ENCODE measurements around the gene CSTF1.

CSTF1 gene

DNA sequence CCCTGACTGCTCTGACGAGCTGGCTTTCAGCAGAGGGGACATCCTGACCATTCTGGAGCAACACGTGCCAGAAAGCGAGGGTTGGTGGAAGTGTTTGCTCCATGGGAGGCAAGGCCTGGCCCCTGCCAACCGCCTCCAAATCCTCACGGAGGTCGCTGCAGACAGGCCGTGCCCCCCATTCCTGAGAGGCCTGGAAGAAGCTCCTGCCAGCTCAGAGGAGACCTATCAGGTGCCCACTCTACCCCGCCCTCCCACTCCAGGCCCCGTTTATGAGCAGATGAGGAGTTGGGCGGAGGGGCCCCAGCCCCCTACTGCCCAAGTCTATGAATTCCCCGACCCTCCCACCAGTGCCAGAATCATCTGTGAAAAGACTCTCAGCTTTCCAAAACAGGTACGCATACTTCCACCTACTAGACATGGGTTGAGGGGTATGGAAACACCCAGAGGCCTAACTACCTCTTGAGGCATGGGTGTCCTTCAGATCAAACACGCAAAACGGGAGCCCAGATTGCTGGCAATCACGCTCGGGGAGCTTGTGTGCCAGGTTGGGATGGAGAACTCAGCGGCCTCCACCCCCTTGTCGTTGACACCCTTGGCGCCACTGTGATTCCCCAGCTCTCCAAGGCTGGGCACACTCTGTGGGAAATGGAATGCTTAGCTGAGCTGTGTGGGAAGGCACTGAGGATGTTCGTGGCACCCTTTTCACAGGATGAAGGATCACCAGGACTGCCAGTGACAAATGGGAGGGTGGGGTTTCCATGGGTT, 44.9 kb downstream of the CSTF1 start:
- Histone ChIP-seq H3K79me1 (ENCODE audit: low read depth, low read length) (no peaks in the 10 kb centered on the region), H2BK5ac (ENCODE audit: low read length) (no peak overlapping the region), H3K9ac (ENCODE audit: low read depth, low read length, poor library complexity) (peak overlapping the region; percentile 44), H2BK15ac (ENCODE audit: low read length) (no peak overlapping the region), H3K9me3 (replicated peaks in 1 of 2; ENCODE audit: control insufficient read depth in 2 of 2, insufficient read depth in 1 of 2, low read depth in 1 of 2, low read length in 2 of 2) (no peaks in the 10 kb centered on the region), H3K18ac (ENCODE audit: low read length) (no peak overlapping the region), H3K4ac (ENCODE audit: low read length) (no peak overlapping the region), H3K27me3 (ENCODE audit: control insufficient read depth in 3 of 3, insufficient read depth in 3 of 3, low read depth in 1 of 3, low read length in 3 of 3) (no peaks in the 10 kb centered on the region), H4K91ac (ENCODE audit: low read depth, low read length, poor library complexity) (no peak overlapping the region), H3K4me2 (ENCODE audit: insufficient read depth, low read length, poor library complexity, severe bottlenecking) (no peak overlapping the region), H4K8ac (ENCODE audit: low read depth, low read length) (no peak overlapping the region), H3K36me3 (replicated peaks in 1 of 2; ENCODE audit: control insufficient read depth in 2 of 2, insufficient read depth in 2 of 2, low read length in 2 of 2) (no peaks in the 10 kb centered on the region), H2BK12ac (ENCODE audit: low read length) (no peak overlapping the region), H2AFZ (ENCODE audit: low read length) (no peak overlapping the region), H3K23ac (ENCODE audit: low read depth, low read length, poor library complexity) (no peak overlapping the region), H3K14ac (ENCODE audit: low read length) (peak overlapping the region; percentile 71), H3K4me3 (ENCODE audit: low read length in 2 of 2) (no peak overlapping the region), H3K4me1 (ENCODE audit: control insufficient read depth in 2 of 2, insufficient read depth in 1 of 2, low read depth in 1 of 2, low read length in 2 of 2) (no peaks in the 10 kb centered on the region), H3K27ac (replicated peaks; ENCODE audit: low read length) (no peak overlapping the region), H2BK120ac (ENCODE audit: low read depth, low read length) (no peak overlapping the region), H2AK5ac (ENCODE audit: low read depth, low read length) (no peak overlapping the region)
- DNase-seq (ENCODE audit: low spot score) = no peak
- WGBS, 2 donors (ENCODE audit: extremely low coverage in 2 of 2, insufficient read length in 2 of 2, insufficient replicate concordance in 1 of 2) = no CpG with 5 or more reads among the region's 20 CpGs

DNA sequence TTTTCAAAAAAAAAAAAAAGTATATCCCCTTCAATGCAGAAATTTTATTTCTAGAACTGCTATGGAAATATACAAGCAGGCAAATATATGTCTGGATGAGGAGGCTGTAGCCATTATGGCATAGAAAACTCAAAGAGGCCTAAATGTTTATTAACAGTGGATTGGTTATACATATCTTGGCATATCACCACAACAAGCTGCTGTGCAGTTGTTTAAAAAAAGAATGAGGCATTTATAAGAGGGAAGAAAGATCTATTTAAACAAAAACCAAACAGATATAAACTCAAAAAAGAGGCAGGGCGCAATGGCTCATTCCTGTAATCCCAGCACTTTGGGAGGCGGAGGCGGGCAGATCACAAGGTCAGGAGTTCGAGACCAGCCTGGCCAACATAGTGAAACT, 45.8 kb downstream of the CSTF1 start:
- WGBS, 2 donors (ENCODE audit: extremely low coverage in 2 of 2, insufficient read length in 2 of 2, insufficient replicate concordance in 1 of 2) = no CpG with 5 or more reads among the region's 4 CpGs
- H2AFZ ChIP-seq (ENCODE audit: low read length) = no peak overlapping the region
- H3K36me3 ChIP-seq (replicated peaks in 1 of 2; ENCODE audit: control insufficient read depth in 2 of 2, insufficient read depth in 2 of 2, low read length in 2 of 2) = no peaks in the 10 kb centered on the region
- no peak overlapping the region for H3K4me3 ChIP-seq (ENCODE audit: low read length in 2 of 2)
- no peak overlapping the region for H3K23ac ChIP-seq (ENCODE audit: low read depth, low read length, poor library complexity)
- no peak overlapping the region for H2BK120ac ChIP-seq (ENCODE audit: low read depth, low read length)
- no peak overlapping the region for H4K8ac ChIP-seq (ENCODE audit: low read depth, low read length)
- no peaks in the 10 kb centered on the region for H3K9me3 ChIP-seq (replicated peaks in 1 of 2; ENCODE audit: control insufficient read depth in 2 of 2, insufficient read depth in 1 of 2, low read depth in 1 of 2, low read length in 2 of 2)
- no peak overlapping the region for H3K14ac ChIP-seq (ENCODE audit: low read length)
- no peak overlapping the region for H3K4ac ChIP-seq (ENCODE audit: low read length)
- no peak for DNase-seq (ENCODE audit: low spot score)
- no peak overlapping the region for H2BK15ac ChIP-seq (ENCODE audit: low read length)
- no peaks in the 10 kb centered on the region for H3K4me1 ChIP-seq (ENCODE audit: control insufficient read depth in 2 of 2, insufficient read depth in 1 of 2, low read depth in 1 of 2, low read length in 2 of 2)
- no peak overlapping the region for H3K4me2 ChIP-seq (ENCODE audit: insufficient read depth, low read length, poor library complexity, severe bottlenecking)
- no peak overlapping the region for H3K9ac ChIP-seq (ENCODE audit: low read depth, low read length, poor library complexity)
- H2BK12ac ChIP-seq (ENCODE audit: low read length) = no peak overlapping the region
- no peak overlapping the region for H3K18ac ChIP-seq (ENCODE audit: low read length)
- H2BK5ac ChIP-seq (ENCODE audit: low read length) = no peak overlapping the region
- no peak overlapping the region for H3K27ac ChIP-seq (replicated peaks; ENCODE audit: low read length)
- no peaks in the 10 kb centered on the region for H3K79me1 ChIP-seq (ENCODE audit: low read depth, low read length)
- no peaks in the 10 kb centered on the region for H3K27me3 ChIP-seq (ENCODE audit: control insufficient read depth in 3 of 3, insufficient read depth in 3 of 3, low read depth in 1 of 3, low read length in 3 of 3)
- no peak overlapping the region for H2AK5ac ChIP-seq (ENCODE audit: low read depth, low read length)
- H4K91ac ChIP-seq (ENCODE audit: low read depth, low read length, poor library complexity) = no peak overlapping the region

DNA sequence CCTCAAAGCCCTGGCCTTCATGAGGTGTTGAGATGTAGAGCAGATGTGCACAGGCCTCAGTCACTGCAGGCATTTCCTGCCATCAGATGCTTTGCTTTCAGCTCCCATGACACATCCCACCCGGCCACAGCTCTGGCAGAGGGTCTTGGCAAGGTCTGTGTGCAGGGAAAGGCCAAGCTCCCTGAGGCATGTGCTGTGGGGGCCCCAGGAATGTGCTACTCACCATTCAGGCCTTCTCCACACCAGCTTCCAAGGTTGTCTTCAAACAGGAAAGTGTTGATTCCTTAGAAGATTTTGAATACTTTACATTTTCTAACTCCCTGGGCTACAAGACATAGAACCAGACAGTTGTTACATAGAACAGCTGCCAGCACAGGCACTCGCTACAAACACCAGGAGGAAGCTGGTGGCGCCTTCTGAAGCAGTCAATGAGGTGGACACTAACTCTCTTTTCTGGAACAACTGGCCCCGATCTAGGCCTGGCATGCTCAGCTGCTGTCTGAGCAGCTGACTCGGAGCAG, 47.4 kb downstream of the CSTF1 start:
- H3K4me3 ChIP-seq (ENCODE audit: low read length in 2 of 2) = no peak overlapping the region
- peaks cover 0 to 4% of the 10 kb centered on the region in 2 donors for H3K4me1 ChIP-seq (ENCODE audit: control insufficient read depth in 2 of 2, insufficient read depth in 1 of 2, low read depth in 1 of 2, low read length in 2 of 2)
- no peak overlapping the region for H3K9ac ChIP-seq (ENCODE audit: low read depth, low read length, poor library complexity)
- no peak overlapping the region for H3K18ac ChIP-seq (ENCODE audit: low read length)
- H3K14ac ChIP-seq (ENCODE audit: low read length) = no peak overlapping the region
- H2BK12ac ChIP-seq (ENCODE audit: low read length) = no peak overlapping the region
- H3K23ac ChIP-seq (ENCODE audit: low read depth, low read length, poor library complexity) = no peak overlapping the region
- H4K8ac ChIP-seq (ENCODE audit: low read depth, low read length) = no peak overlapping the region
- H3K4me2 ChIP-seq (ENCODE audit: insufficient read depth, low read length, poor library complexity, severe bottlenecking) = no peak overlapping the region
- no peak overlapping the region for H2AK5ac ChIP-seq (ENCODE audit: low read depth, low read length)
- no peak for DNase-seq (ENCODE audit: low spot score)
- no peak overlapping the region for H3K27ac ChIP-seq (replicated peaks; ENCODE audit: low read length)
- no peak overlapping the region for H3K4ac ChIP-seq (ENCODE audit: low read length)
- no peaks in the 10 kb centered on the region for H3K27me3 ChIP-seq (ENCODE audit: control insufficient read depth in 3 of 3, insufficient read depth in 3 of 3, low read depth in 1 of 3, low read length in 3 of 3)
- no peak overlapping the region for H2BK5ac ChIP-seq (ENCODE audit: low read length)
- no peaks in the 10 kb centered on the region for H3K79me1 ChIP-seq (ENCODE audit: low read depth, low read length)
- no peak overlapping the region for H4K91ac ChIP-seq (ENCODE audit: low read depth, low read length, poor library complexity)
- no peak overlapping the region for H2BK120ac ChIP-seq (ENCODE audit: low read depth, low read length)
- no CpG with 5 or more reads among the region's 5 CpGs for WGBS, 2 donors (ENCODE audit: extremely low coverage in 2 of 2, insufficient read length in 2 of 2, insufficient replicate concordance in 1 of 2)
- H2AFZ ChIP-seq (ENCODE audit: low read length) = peak overlapping the region; percentile 45
- no peak overlapping the region for H2BK15ac ChIP-seq (ENCODE audit: low read length)
- H3K9me3 ChIP-seq (replicated peaks in 1 of 2; ENCODE audit: control insufficient read depth in 2 of 2, insufficient read depth in 1 of 2, low read depth in 1 of 2, low read length in 2 of 2) = no peaks in the 10 kb centered on the region
- no peaks in the 10 kb centered on the region for H3K36me3 ChIP-seq (replicated peaks in 1 of 2; ENCODE audit: control insufficient read depth in 2 of 2, insufficient read depth in 2 of 2, low read length in 2 of 2)

DNA sequence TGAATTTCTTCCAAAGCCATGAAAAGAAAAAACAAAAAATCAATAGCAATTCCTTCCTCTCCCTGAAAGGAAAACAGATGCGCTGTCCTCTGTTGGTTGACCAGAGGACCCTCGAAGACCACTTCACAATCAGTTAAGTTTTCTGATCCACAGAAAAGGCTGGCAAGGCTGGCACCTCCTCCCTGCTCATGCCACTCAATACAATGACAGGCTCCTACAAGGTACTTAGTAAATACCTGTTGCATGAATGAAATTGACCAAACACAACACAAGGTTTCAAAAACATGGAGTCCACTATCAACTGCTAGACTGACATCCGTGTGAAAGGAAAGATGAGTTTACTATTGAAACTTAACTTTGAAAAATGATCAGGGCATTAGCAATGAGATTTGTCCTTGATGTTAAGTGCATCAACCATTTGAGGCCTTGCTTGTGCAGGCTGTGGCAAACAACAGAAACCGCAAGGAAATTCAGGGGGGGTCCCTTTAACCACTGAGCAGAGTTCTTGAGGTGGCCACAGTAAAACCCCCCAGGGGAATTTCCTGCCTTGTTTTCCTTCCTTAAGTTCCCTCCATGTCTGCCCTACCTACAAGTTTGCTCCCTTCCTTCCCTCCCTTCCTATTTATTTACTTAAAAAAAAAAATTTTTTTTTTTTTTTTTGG, 48.0 kb downstream of the CSTF1 start:
- Histone ChIP-seq H3K18ac (ENCODE audit: low read length) (no peak overlapping the region), H3K36me3 (replicated peaks in 1 of 2; ENCODE audit: control insufficient read depth in 2 of 2, insufficient read depth in 2 of 2, low read length in 2 of 2) (no peaks in the 10 kb centered on the region), H3K27ac (replicated peaks; ENCODE audit: low read length) (no peak overlapping the region), H2AK5ac (ENCODE audit: low read depth, low read length) (no peak overlapping the region), H3K27me3 (ENCODE audit: control insufficient read depth in 3 of 3, insufficient read depth in 3 of 3, low read depth in 1 of 3, low read length in 3 of 3) (no peaks in the 10 kb centered on the region), H2BK12ac (ENCODE audit: low read length) (no peak overlapping the region), H3K4me2 (ENCODE audit: insufficient read depth, low read length, poor library complexity, severe bottlenecking) (no peak overlapping the region), H3K4me1 (ENCODE audit: control insufficient read depth in 2 of 2, insufficient read depth in 1 of 2, low read depth in 1 of 2, low read length in 2 of 2) (peaks cover 0 to 4% of the 10 kb centered on the region in 2 donors), H2BK15ac (ENCODE audit: low read length) (no peak overlapping the region), H3K79me1 (ENCODE audit: low read depth, low read length) (no peaks in the 10 kb centered on the region), H3K14ac (ENCODE audit: low read length) (no peak overlapping the region), H2AFZ (ENCODE audit: low read length) (no peak overlapping the region), H3K23ac (ENCODE audit: low read depth, low read length, poor library complexity) (no peak overlapping the region), H3K9ac (ENCODE audit: low read depth, low read length, poor library complexity) (no peak overlapping the region), H2BK120ac (ENCODE audit: low read depth, low read length) (no peak overlapping the region), H4K91ac (ENCODE audit: low read depth, low read length, poor library complexity) (no peak overlapping the region), H3K9me3 (replicated peaks in 1 of 2; ENCODE audit: control insufficient read depth in 2 of 2, insufficient read depth in 1 of 2, low read depth in 1 of 2, low read length in 2 of 2) (no peaks in the 10 kb centered on the region), H2BK5ac (ENCODE audit: low read length) (no peak overlapping the region), H3K4ac (ENCODE audit: low read length) (no peak overlapping the region), H4K8ac (ENCODE audit: low read depth, low read length) (no peak overlapping the region), H3K4me3 (ENCODE audit: low read length in 2 of 2) (no peak overlapping the region)
- DNase-seq (ENCODE audit: low spot score) = no peak
- WGBS, 2 donors (ENCODE audit: extremely low coverage in 2 of 2, insufficient read length in 2 of 2, insufficient replicate concordance in 1 of 2) = no CpG with 5 or more reads among the region's 4 CpGs

All from neuronal stem cell (in vitro differentiated cells).